Activated T-helper 1 cell treated with anti-CD3 and anti-CD28 coated beads, Interleukin-2, amount 50 U/mL, for 16 hours (primary cell): ENCODE data around the gene SETX.
"Not testable (repeated sequence)": the region's sequence is repeated elsewhere in the genome, so short reads cannot be mapped to it uniquely, and the experiment has no call there.

Experiments used
- DNase-seq, 2 donors: peaks; one replicate each; pipeline ENCODE4 v3.0.0-alpha.2; 2020; ENCODE audit warnings: low read depth in 1 of 2, low spot score in 1 of 2

SETX gene, protein sequence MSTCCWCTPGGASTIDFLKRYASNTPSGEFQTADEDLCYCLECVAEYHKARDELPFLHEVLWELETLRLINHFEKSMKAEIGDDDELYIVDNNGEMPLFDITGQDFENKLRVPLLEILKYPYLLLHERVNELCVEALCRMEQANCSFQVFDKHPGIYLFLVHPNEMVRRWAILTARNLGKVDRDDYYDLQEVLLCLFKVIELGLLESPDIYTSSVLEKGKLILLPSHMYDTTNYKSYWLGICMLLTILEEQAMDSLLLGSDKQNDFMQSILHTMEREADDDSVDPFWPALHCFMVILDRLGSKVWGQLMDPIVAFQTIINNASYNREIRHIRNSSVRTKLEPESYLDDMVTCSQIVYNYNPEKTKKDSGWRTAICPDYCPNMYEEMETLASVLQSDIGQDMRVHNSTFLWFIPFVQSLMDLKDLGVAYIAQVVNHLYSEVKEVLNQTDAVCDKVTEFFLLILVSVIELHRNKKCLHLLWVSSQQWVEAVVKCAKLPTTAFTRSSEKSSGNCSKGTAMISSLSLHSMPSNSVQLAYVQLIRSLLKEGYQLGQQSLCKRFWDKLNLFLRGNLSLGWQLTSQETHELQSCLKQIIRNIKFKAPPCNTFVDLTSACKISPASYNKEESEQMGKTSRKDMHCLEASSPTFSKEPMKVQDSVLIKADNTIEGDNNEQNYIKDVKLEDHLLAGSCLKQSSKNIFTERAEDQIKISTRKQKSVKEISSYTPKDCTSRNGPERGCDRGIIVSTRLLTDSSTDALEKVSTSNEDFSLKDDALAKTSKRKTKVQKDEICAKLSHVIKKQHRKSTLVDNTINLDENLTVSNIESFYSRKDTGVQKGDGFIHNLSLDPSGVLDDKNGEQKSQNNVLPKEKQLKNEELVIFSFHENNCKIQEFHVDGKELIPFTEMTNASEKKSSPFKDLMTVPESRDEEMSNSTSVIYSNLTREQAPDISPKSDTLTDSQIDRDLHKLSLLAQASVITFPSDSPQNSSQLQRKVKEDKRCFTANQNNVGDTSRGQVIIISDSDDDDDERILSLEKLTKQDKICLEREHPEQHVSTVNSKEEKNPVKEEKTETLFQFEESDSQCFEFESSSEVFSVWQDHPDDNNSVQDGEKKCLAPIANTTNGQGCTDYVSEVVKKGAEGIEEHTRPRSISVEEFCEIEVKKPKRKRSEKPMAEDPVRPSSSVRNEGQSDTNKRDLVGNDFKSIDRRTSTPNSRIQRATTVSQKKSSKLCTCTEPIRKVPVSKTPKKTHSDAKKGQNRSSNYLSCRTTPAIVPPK (N-terminal part only)

DNA sequence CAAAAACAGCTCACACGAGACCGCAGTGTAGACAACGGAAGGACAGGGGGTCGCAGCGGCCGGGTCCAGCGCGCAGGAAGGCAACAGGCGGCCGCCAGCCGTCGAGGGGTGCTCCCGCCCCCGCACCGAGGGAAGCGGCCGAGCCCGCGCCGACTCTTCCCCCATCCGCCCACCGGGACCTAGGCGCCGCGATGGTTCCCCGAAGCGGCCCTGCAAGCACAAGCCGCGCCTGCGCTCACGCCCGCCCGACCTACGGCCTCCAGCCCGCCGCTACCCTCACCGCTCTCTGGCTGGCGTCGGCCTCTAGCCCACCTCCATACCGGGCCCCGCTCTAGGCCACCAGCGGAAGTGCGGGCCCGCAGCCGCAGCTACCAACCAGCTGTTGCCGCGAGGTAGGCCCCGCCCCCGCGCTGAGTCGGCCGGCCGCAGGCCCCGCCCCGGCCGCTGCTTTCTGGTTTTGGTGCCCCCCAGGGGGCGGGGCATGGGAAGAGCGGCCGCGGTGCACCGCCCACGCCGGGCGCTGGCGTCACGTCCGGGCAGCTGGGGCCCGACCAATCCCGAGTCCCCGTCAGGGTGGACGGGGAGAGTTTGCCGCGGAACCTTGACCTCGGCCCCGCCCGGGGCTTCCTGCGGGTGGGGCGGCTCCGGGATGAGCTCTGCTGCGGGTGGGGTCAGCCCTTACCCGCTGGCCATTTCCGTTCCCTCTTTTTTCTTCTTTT, at the start of gene SETX:
TSS of gene SETX (minus strand) at position 350 of the 719 bp plus-strand sequence. CDS start 5,558 bp downstream, outside the sequence.
- peak; percentile 91 to 98 for DNase-seq

DNA sequence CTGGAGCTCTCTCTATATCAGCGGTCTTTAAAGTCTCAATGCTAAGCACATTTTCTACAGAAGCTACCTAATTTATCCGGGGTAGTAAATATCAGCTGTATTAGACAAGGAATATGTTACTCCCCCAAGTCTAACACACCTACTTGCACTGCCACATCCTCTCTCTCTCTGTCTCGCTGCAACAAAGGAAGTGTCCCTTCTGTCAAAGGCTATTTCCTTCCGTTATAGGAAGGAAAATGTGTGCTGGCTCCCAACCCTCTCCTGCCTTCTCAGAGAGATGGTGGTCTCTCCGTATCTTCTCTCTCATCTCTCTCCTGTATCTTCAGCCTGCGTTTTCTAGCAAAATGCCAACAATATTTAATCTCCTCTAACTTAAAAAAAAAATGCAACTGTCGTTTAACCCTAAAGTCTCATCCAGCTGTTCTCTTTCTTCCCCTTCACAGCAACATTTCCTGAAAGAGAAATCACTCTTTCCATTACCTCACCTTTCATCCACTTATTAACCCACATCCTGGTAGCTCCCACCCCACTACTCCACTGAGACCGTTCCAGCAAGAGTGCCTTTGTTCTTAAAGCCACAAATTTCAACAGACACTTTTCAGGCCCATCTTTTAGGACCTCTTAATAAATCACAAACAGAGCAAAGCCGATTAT, 49.6 kb upstream of the SETX start:
- DNase-seq: no peak

DNA sequence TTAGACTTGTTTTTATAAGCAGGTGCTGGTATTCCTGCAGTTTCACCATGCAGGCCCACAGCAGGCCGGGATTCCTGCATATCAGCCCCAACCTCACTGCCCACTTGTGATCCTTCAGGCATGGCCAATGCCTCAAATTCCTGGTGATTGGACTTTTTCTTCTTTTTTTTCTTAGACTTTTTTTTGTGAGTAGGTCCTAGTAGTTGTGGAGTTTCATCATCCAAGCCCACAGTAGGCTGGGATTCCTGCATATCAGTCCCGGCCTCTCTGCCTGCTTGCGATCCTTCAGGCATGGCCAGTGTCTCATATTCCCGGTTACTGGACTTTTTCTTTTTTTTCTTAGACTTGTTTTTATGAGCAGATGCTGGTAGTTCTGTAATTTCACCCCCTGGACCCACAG, 47.0 kb upstream of the SETX start:
- DNase-seq: no peak

DNA sequence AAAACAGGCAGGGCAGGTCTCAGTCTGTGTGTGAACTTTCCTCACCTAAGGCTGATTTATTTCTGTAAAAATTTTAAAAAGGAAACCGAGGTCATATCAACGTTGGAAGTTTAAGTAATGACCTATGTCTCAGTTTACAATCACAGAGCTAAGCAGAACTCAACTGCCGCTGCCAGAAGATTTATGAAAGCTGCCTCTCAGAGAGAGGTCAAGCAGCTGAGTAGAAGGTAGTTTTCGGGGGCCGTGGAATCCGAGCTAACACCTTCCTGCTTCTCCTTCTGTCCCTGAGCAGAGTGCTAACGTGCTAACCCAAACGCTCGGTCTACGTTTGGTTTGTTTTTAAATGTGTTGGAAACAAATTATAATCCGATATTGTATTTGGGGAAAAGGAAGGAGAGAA, 40.8 kb upstream of the SETX start:
- DNase-seq: no peak

DNA sequence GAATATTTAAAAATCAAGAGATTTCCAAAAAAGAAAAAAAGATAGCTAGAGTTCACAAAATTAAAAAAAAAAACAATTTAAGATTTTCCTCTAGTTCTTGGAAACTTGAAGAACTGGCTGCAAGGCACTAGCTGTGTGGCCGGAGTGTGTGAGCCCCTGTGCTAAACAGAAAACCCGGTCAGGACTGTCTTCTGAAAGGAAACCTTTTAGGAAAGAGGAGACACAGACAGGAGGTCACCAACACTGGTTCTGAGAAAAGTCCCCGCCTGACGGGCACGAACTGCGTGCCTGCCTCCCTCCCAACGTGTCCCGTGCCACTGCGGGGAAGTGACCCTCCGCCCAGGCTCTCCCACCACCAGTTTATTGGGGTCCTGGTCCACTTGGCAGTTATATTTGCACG, 36.7 kb upstream of the SETX start:
- no peak for DNase-seq

DNA sequence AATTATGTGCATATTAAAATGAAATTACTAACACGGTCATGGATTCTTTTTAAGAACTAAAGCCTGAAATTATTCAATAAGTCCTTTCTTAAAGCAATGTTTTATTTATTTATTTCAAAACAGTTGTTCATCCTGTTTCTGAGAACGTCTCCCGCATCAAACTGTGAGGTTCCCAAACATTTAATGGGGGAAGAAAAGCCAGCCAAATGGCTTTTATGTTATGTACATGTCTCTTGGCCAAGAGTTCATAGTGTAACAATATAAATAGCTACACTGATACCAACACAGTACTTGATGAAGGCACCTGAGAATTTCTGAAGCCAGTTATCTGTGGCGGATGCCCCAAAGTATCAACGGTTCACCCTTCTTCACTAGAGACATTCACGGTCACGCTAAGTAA, 36.2 kb upstream of the SETX start:
- DNase-seq: no peak

DNA sequence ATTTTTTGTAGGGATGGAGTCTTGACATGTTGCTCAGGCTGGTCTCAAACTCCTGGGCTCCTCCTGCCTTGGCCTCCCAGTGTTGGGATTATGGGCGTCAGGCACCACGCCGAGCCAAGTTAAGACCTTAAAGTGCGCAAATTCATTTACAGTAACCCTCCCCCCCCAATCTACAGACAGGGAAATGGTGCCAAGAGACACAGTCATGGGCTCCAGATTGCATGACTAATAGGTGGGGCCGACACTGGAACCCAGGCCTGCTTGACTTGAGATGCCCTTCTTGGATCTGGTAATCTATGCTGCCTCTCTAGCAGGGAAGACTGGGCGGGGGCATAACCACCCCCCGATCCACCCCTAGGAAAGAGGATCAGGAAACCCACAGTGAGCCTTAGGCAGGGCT, 32.3 kb upstream of the SETX start:
- no peak for DNase-seq

DNA sequence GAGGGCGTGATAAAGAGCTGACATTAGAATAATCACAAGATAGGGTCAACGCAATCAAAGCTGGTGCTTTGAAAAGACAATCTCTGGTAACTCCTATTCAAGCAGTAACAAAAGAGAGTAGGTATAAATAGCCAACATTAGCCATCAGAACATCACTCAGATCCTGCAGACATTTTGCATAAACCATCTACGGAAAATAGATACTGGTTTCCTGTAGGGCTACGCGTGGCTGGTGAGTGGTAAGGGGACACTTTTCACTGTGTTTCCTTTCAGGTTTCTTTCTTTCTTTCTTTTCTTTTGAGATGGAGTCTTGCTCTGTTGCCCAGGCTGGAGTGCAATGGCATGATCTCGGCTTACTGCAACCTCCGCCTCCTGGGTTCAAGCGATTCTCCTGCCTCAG, 29.6 kb upstream of the SETX start:
- no peak for DNase-seq

DNA sequence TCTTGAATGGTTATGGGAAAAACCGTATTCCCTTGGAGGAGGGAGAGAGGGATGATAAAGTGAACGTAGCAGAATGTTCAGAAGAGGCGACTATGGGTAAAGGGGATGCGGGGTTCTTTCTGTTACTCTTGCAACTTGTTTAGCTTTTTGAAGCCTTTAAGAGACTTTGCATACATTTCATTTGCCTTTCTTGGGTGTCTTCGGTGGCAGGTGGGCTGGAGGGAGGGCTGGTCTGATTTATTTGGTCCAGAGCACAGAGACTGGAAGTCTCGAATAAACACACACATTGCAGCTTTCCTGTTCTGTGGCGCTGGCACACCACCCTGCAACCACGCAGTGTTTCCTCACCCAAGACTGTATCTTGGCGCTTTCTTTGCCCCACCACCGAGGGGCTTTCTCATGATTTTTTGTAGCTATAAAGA, 28.7 kb upstream of the SETX start:
- DNase-seq: no peak

DNA sequence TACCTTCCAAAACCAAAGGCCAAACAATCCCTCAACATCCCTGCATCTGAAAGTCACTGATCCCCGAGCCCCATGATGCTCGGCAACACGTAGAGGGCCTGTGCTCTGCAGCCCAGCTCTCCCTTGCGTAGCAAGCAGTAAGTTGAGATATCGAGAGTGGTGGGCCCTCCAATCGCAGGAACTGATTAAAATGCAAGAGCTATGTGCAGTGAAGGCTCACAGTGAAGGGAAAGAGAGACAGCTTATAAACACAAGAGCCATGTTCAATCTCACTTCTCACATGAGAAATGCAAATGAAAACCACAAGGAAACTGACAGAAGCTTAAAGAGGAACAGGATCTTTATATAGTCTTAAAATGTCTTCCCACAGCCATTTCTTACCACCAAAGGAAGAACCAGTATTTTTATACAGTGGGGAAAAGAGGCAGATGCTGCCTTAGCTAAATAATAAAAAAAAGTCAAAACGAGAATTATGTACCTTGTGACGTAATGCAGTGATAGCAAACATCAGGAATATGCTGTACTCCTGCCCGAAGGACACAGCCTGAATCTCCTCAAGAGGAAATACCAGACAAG, 27.3 kb upstream of the SETX start:
- DNase-seq: no peak

DNA sequence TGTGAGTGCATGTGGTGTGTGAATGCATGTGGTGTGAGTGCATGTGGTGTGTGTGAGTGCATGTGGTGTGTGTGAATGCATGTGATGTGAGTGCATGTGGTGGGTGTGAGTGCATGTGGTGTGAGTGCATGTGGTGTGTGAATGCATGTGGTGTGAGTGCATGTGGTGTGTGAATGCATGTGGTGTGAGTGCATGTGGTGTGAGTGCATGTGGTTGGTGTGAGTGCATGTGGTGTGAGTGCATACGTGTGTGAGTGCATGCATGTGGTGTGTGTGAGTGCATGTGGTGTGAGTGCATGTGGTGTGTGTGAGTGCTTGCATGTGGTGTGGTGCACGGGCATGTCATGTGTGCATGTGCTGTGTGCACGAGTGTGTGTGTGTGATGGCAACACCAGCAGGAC, 23.6 kb upstream of the SETX start:
- not testable (repeated sequence) for DNase-seq

DNA sequence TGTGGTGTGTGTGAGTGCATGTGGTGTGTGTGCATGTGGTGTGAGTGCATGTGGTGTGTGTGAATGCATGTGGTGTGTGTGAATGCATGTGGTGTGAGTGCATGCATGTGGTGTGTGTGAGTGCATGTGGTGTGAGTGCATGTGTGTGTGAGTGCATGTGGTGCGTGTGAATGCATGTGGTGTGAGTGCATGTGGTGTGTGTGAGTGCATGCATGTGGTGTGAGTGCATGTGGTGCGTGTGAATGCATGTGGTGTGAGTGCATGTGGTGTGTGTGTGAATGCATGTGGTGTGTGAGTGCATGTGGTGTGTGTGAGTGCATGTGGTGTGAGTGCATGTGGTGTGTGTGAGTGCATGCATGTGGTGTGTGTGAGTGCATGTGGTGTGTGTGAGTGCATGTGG, 23.0 kb upstream of the SETX start:
- DNase-seq: not testable (repeated sequence)

DNA sequence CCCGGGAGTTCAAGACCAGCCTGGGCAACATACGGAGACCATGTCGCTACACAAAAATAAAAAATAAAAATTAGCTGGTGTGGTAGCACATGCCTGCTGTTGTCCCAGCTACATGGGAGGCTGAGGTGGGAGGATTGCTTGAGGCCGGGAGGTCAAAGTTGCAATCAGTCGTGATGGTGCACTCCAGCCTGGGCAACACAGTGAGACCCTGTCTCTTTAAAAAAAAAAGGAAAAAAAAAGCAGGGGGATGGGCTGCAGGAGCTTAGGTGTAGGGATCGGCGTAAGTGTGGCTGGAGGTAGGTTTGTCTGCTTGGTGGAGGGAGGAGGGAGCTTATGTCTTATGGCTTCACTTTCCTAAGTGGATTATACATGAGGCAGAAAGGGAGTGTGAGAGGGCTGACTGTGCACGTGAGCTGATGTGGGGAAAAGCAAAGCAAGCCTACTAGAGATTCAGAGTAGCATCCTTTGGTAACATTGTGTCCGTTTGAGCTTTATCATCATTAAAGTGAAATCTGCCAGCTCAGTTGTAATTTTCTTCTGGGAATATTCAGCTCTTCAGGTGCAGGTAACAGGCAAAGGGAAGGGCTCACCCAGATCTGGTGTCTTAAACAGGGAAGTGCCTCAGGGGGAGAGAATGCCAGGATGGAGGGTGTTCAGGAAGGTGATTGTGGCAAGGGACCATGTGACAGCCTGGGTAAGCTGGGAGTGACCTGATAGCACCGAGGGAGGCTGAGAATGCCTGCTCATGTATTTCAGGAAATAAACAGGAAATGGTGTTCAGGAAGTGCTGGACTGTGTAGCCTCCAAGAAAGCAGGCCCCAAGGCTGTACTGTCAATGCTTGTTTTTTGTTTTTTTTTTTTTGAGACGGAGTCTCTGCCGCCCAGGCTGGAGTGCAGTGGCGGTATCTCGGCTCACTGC, 17.6 kb upstream of the SETX start:
- no peak for DNase-seq

DNA sequence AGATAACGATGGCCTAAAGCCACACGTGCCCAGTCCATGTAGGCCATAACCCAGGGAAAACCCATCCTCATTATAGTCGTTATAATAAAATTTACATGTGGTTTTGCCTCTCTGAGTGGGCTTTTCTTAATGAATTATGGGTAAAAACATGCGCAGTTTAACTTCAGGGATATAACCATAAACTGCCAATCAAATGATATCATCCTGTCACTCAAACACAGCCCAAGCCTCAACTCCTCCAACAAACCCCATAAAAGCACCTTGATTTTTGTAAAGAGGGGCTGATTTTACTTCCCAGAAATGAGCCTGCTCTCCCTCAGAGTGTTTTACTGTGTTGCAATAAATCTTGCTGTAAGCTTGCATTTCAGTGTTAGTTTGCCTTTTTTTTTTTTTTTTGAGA, 15.8 kb upstream of the SETX start:
- DNase-seq: no peak

DNA sequence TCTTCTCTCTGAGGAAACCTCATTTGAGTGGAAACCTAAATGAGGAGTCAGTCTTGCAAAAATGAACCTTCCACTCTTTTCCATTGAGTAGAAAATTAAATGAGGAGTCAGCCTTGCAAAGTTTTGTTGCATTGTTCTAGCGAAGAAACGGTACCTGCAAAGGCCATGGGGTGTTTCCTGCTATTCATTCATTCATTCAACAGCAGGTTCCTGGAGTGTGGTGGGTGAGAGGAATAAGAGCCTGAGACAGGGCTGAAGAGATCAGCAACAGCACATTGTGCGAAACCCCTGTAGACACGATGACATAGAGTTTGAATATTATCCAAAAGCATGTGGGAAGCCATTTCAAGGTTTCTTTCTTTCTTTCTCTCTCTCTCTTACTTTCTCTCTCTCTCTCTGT, 14.6 kb upstream of the SETX start:
- no peak for DNase-seq

DNA sequence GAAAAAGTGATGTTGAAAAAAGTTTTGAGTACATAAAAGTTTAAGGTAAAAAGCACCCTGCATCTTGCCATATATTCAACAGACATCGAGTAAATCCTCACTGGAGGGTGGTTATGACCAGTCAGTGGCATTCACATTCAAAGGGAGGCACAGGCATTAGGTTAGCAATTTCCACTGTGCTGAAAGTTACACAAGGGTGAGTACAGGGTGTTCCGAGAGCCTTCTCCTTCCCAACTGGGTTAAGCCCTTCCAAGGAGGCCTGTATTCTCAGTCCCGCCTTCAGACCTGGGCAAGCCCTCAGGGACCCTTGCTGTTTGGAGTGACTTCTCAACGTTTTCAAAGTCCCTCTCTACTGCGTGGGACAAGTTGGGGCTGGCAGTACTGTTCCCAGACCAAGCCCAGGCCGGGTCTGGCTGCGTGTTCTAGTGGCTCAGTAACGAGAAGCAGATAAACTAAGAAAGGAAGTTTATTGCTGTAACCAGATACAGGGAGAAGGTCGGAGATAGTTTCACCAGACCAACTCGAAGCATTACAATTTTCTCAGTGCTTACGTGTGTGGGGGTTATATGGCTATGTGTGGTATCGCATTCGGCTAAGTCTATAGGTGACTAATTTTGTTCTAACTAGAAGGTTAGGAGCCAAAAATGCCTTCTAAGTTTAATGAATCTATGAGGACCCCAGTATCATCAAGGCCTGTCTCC, 13.0 kb upstream of the SETX start:
- DNase-seq: no peak

DNA sequence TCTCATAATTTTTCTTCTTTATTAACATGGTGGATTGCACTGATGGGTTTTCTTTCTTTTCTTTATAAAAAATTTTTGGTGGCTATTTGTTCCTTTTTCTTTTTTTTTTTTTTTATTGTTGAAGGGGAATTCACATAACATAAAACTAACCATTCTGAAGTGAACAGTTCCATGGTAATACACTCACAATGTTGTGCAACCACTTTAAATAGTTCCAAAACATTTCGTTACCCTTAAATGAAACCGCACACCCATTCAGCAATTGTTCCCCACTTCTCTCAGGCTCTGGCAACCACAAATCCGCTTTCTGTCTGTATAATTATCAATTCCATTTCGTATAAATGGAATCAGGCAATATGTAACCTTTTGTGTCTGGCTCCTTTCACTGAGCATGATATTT, 11.7 kb upstream of the SETX start:
- no peak for DNase-seq

DNA sequence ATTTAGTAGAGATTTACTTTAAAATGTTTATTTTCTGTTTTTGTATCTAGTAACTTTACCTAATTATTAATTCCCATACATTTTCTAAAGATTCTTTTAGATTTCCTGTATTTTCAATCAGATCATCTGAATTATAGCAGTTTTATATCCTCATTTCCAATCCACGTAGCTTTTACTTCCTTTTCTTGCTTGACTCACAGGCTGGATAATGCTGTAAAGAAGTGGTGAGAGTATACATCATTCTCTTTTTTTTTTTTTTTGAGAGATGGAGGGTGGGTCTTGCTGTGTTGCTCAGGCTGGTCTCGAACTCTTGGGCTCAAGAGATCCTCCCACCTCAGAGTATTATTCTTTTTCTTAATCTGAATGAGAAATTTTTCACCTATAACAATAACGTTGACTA, 11.2 kb upstream of the SETX start:
- DNase-seq: no peak
